GM18507 (cell line): ENCODE data around the gene ARL5C.
"Not testable (repeated sequence)": the region's sequence is repeated elsewhere in the genome, so short reads cannot be mapped to it uniquely, and the experiment has no call there.

Source experiments
- DNase-seq: peaks from one replicate; pipeline ENCODE4 v3.0.0; 2011; ENCODE audit warnings: low read depth; ENCODE audit not compliant: insufficient read length; ENCODE audit errors: extremely low spot score
- FAIRE-seq: peaks from 2 replicates; lab custom pipeline; 2011; peaks lifted over from hg19 to GRCh38; lab: Jason Lieb, UNC

ARL5C gene

GRCh38 chr17:39170109-39170508 lies 4.1 kb upstream of the ARL5C start:
- FAIRE-seq = no peak

GRCh38 chr17:39169518-39169917 lies 3.6 kb upstream of the ARL5C start:
- FAIRE-seq = no peak
- DNase-seq = no peak

More at GRCh38 chr17:39170109-39170508, 4.1 kb upstream of the ARL5C start:
- no peak for DNase-seq

- DNase-seq (no peak), FAIRE-seq (no peak)
Measured at GRCh38 chr17:39169101-39169500, 3.1 kb upstream of the ARL5C start.

GRCh38 chr17:39168503-39168902 lies 2.5 kb upstream of the ARL5C start:
- not testable (repeated sequence) for FAIRE-seq, DNase-seq

GRCh38 chr17:39167476-39167875 lies 1.5 kb upstream of the ARL5C start:
- FAIRE-seq = peak; percentile 74
- DNase-seq = no peak

GRCh38 chr17:39166437-39167335 lies 725 bp upstream of the ARL5C start:
- FAIRE-seq (no peak), DNase-seq (no peak)

GRCh38 chr17:39165178-39165840 lies 652 bp downstream of the ARL5C start:
- no peak for DNase-seq
- no peak for FAIRE-seq

GRCh38 chr17:39164675-39165143 lies 1.3 kb downstream of the ARL5C start:
- FAIRE-seq (peak; percentile 89), DNase-seq (peak; percentile 95)

- DNase-seq (no peak), FAIRE-seq (no peak)
Measured at GRCh38 chr17:39161962-39162361, 4.0 kb downstream of the ARL5C start.

GRCh38 chr17:39158623-39159022 lies 7.3 kb downstream of the ARL5C start:
- no peak for FAIRE-seq
- no peak for DNase-seq

- DNase-seq (no peak), FAIRE-seq (no peak)
Measured at GRCh38 chr17:39156491-39156890, 9.5 kb downstream of the ARL5C start.

- DNase-seq (no peak), FAIRE-seq (no peak)
Measured at GRCh38 chr17:39155654-39156053, 10.3 kb downstream of the ARL5C start.

GRCh38 chr17:39153599-39154051 lies 12.3 kb downstream of the ARL5C start:
- peak; percentile 76 for FAIRE-seq
- peak; percentile 52 for DNase-seq

- DNase-seq (no peak), FAIRE-seq (no peak)
Measured at GRCh38 chr17:39151943-39152818, 13.8 kb downstream of the ARL5C start.

GRCh38 chr17:39151150-39151942 lies 14.6 kb downstream of the ARL5C start, which contains the start of gene PLXDC1:
PLXDC1 (minus strand) TSS chr17:39151637; CDS start chr17:39151437, 200 bp downstream.
- no peak for FAIRE-seq

GRCh38 chr17:39150795-39151149 lies 15.2 kb downstream of the ARL5C start:
- no peak for FAIRE-seq
- no peak for DNase-seq

More at GRCh38 chr17:39151150-39151942, 14.6 kb downstream of the ARL5C start, which contains the start of gene PLXDC1:
- no peak for DNase-seq

- no peak for FAIRE-seq
- DNase-seq = no peak
Measured at GRCh38 chr17:39150104-39150634, 15.8 kb downstream of the ARL5C start.
